AG08395 (cell line): ENCODE results near the gene JAKMIP1.
"Not testable (repeated sequence)": the region's sequence is repeated elsewhere in the genome, so short reads cannot be mapped to it uniquely, and the experiment has no call there.

ENCODE experiments used
- DNase-seq: peaks from one replicate; pipeline ENCODE4 v3.0.0; 2012; ENCODE audit warnings: mixed read lengths, low spot score

The JAKMIP1 gene

DNA sequence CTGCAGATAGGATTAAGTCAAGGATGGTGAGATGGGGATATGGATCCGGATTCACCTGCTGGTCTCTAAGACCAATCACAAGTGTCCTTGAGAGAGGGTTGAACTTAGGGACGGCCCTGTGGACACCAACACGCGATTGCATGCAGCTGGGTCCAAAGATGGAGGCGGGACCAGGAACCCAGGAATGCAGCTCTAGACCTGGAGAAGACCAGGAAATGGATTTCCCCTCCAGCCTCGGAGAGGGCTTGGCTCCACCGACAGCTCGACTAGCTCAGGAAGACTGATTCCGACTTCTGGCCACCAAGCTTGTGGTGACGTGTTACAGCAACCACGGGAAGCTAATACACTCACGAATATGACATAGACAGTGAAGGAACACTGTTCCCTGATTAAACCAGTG, 186.8 kb downstream of the JAKMIP1 start:
- DNase-seq: no peak

DNA sequence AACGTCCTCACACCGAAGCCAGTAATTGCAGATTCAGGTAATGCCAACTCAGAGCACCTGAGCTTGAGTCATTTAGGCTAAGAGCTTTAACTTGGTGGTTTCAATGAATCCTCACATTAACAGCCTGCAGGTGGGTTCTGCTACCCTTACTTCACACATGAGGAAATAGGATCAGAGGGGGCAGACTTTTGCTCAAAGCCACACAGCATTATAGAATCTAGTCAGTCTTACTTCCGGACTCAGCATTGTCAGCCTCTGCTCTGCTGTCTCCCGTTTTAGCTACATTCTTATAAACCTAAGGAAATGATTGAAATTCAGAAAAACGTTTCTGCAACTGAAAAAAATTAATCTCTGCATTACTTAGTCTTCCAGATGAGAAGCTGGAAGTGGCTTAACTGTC, 188.1 kb downstream of the JAKMIP1 start:
- DNase-seq: no peak

GRCh38 chr4:6011686-6012085, 188.7 kb downstream of the JAKMIP1 start:
- no peak for DNase-seq

- DNase-seq: no peak
These were observed 189.1 kb downstream of the JAKMIP1 start for GRCh38 chr4:6011271-6011671.

DNA sequence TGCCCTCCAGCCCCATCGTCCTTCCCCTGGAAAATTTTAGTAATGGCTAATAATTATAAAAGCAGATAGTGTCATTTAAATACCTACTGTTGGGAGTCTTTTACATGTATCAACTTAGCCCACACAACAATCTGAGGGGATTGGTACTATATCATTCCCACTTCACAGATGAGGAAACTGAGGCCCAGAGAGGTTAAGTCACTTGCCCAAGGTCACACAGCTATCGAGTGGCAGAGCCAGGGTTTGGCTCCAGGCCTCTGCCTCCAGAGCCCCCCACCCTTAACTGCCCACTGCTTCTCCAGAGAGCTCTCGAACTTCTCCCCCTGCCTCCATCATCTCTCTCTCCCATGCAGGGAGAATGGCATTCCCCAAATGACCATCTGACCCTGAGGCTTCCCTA, 189.6 kb downstream of the JAKMIP1 start:
- DNase-seq: no peak

- no peak for DNase-seq
These were observed 190.9 kb downstream of the JAKMIP1 start for GRCh38 chr4:6009452-6009851.

- no peak for DNase-seq
These were observed 191.5 kb downstream of the JAKMIP1 start for GRCh38 chr4:6008766-6009385.

GRCh38 chr4:6008092-6008551, 192.2 kb downstream of the JAKMIP1 start:
- no peak for DNase-seq

DNA sequence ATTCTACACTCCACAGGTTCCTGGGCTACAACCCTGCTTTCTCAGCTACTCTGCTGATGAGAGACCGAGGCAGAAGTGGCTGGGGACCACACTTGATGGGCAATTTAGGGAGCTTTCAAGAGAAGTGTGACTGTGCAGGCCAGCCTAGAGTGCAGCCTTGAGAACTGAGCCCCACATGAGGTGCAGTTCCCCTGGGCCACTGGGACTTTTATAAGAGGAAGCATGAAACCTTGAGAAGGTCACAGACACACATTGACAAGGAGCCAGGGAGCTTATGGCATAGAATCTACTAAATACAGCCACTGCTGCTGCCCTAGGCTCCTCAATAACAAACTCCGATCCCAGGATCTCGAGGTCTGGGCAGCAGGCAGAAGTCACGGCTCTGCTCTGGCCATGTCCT, 195.2 kb downstream of the JAKMIP1 start:
- DNase-seq: no peak

DNA sequence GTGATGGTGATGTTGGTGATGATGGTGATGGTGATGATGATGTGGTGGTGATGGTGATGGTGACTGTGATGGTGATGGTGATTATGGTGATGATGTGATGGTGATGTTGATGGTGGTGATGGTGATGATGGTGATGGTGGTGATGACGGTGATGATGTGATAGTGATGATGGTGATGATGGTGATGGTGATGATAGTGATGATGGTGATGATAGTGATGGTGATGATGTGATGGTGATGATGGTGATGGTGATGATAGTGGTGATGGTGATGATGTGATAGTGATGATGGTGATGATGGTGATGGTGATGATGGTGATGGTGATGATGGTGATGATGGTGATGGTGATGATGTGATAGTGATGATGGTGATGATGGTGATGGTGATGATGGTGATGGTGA, 196.9 kb downstream of the JAKMIP1 start:
- not testable (repeated sequence) for DNase-seq

DNA sequence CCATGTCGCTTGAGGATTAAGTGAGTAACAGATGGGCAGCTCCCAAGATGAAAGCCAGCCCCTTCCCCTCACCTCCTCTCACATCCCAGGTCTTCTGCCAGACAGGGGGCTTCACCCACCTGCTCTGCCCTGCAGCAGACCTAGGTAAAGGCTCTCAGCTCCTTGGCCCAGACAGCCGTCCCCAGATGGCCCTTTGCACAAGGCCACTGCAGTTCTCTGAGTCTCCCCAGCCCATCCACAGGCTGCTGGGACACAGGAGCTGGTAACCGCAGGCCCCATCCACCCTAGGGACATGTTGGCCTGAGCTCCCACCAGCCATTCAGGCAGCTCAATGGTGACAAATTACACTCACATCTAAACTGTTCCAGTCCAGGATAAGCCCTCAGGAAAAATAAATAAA, 197.4 kb downstream of the JAKMIP1 start:
- DNase-seq: no peak

DNA sequence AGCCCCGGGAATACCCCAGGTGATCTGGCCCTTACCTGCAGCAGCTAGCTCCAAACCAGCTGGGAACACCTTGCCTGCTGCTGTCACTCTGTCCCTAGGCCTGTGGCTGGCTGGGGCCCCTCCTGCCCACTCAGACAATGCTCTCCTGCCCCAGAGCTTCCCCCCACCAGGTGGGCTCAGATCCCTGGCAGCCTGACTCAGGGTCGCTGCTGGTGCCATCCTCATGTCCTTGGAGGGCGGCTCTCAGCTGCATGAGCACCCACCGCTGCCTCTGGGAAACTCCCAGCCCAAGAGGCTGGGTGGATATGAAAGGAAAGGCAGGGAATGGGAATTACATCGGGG, 197.9 kb downstream of the JAKMIP1 start:
- no peak for DNase-seq

DNA sequence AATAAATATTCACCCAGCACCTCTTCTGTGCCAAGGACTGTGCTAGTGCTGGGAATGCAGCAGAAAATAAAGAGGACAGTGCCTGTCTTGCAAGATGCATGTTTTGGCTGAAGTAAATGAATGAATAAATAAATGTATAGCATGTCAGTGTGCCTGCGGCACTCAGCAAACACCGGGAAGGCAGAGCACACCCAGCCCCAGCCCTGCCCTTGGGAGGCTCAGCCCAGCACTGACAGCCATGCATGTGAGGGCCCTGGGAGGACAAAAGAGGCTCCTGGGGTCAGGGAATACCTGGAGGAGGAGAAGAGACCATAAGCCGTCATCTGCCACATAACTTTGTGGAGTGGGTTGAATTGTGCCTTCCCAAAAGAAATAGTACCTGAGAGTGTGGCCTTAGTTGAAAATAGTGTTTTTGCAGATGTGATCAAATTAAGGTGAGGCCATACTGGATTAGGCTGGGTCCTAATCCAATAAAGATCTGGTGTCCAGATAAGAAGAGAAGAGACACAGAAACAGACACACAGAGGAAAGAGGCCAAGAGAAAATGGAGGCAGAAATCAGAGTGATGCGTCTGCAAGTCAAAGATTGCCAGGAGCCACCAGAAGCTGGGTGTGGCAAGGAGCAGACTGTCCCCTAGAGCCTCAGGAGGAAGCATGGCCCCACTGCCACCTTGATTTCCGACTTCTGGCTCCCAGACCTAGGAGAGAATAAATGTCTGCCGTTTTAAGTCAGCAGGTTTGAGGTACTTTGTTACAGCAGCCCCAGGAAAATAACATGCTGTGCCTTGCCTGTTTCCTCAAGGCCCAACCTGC, 198.5 kb downstream of the JAKMIP1 start:
- no peak for DNase-seq

DNA sequence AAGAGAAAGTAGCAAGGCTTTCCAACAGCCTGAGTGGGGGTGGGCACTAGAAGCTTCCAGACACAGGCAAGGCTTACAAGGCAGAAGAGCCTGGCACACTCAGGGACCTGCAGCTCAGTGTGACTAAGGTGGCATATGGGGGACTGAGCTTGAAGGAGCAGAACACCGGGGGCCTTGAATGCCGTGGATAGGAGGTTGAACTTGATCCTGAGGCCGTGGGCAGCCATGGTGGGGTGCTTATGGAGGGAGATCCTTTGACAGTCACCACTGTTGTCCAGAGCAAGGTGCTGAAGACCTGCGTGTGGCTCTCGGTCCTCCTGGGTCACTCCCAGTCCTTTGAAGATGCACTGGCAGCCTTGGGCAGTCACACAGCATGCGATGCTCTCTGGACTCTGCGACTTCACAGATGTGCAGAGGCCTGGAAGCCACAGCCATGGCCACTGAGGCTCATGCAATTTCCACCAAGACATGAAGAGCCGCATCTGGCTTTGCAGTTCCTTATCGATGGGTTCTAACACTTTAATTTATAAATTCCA, 200.5 kb downstream of the JAKMIP1 start:
- no peak for DNase-seq

GRCh38 chr4:5999356-5999755, 201.0 kb downstream of the JAKMIP1 start:
- DNase-seq: no peak

- peak; percentile 79 for DNase-seq
These were observed 201.9 kb downstream of the JAKMIP1 start for GRCh38 chr4:5998333-5998936.

DNA sequence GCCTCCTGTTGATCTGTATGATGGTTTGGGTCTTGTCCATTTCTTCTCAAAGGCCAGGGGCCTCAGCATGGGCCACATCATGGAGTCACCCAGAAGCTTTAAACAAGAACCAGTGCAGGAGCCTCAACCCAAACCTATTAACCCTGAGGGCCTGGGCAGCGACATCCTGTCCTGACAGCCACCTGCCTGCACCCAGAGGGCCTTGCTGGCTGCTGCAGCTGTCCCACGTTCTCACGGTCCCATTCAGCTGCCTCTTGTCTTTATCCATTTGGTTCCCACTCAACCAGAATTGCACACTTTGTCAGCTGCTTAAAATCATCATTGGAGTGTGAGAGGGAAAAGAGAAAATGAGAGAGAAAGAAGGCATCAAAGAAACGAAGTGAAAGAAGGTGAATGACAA, 203.7 kb downstream of the JAKMIP1 start:
- no peak for DNase-seq

DNA sequence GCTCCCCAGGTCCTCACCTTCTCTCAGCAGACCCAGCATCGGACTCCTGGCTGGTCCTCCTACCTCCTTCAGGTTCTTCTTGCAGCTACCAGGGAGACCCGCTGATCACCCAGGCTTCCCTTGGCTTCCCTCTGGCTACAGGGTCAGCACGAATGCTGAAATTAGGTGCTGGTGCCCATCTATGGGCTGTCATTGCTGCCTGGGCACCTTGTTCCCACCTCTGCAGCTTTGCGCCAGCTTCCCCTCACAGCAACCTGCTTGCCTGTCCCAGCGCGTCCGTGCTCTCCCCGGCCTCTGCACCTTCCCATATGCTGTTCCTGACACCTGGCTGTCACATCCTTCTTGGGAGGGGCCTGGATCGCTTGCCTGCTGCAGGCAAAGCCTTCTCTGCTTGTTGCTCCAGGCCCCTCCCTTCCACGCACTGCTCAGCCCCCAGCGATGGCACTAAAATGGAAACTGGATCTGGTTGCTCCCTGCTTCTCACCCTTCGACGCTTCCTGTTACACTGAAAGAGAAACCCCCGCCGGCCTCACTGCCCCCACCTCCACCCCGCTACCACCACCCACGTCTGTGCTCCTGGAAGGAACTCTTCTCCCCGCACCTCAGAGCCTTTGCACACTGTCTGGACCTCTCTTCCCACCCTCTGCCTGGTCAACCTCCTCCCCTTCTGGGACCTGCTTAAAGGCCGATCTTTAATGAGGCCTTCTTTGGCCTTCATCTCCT, 204.3 kb downstream of the JAKMIP1 start:
- no peak for DNase-seq

GRCh38 chr4:5993876-5994811, 206.2 kb downstream of the JAKMIP1 start:
- no peak for DNase-seq

- DNase-seq: not testable (repeated sequence)
These were observed 207.0 kb downstream of the JAKMIP1 start for GRCh38 chr4:5993346-5993745.

DNA sequence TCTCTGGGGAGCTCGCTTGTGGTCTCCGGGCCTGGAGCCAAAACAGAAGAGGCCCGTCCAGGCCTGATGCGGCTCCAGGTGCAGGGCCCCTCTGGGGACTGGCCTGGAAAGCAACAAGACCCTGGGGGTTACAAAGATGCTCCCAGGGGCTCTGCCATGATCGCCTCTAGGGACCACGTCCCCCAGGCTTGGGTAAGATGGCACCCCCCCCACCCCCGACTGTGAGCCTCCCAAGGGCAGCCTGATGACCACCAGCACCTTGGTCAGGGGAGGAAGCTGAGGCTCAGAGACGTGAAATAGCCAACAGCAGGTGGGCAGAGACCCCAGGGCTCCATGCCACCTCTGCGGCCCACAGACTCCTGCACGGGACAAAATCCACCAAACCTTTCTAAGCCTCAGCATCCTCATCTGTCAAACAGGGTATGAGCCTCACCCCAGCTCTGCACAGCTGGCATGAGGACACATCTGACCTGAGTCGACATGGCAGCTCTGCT, 207.5 kb downstream of the JAKMIP1 start:
- no peak for DNase-seq
